NT2/D1 (cell line): Measurements from ENCODE around the gene TAGAP.

Source experiments
- DNase-seq: peaks from one replicate; pipeline ENCODE4 v3.0.0-alpha.2; 2011; ENCODE audit warnings: low read depth, low spot score
- H3K27me3 ChIP-seq: 2 replicates; pipeline ENCODE4 v1.6.0; 2011; ENCODE audit warnings: mild to moderate bottlenecking; ENCODE audit not compliant: insufficient read length, insufficient read depth
- H3K36me3 ChIP-seq: 2 replicates; pipeline ENCODE4 v1.6.1; 2011; ENCODE audit warnings: mild to moderate bottlenecking, low read length, mixed read lengths; ENCODE audit not compliant: insufficient read depth, insufficient read length
- H3K4me1 ChIP-seq: 2 replicates; pipeline ENCODE4 v1.5.1; 2011; ENCODE audit not compliant: insufficient read depth, insufficient read length
- H3K4me3 ChIP-seq: 2 replicates; pipeline ENCODE4 v1.5.1; 2011; ENCODE audit warnings: low read depth; ENCODE audit not compliant: insufficient read length
- H3K9ac ChIP-seq: 2 replicates; pipeline ENCODE4 v1.6.0; 2011; ENCODE audit warnings: low read depth; ENCODE audit not compliant: insufficient read length
- H3K9me3 ChIP-seq: 2 replicates; pipeline ENCODE4 v1.5.1; 2011; ENCODE audit warnings: mild to moderate bottlenecking, low read length; ENCODE audit not compliant: insufficient read depth
- SUZ12 ChIP-seq: IDR thresholded peaks from 2 replicates; pipeline ENCODE4 v1.6.1; 2011; ENCODE audit not compliant: insufficient read length, insufficient read depth; ENCODE audit errors: extremely low read depth
- YY1 ChIP-seq: IDR thresholded peaks from 2 replicates; pipeline ENCODE4 v1.6.1; 2011; ENCODE audit not compliant: insufficient read length, insufficient read depth
- ZNF274 ChIP-seq: IDR thresholded peaks from 2 replicates; pipeline ENCODE4 v1.6.1; 2011; ENCODE audit warnings: mild to moderate bottlenecking, low read depth, low read length

TAGAP gene

DNA sequence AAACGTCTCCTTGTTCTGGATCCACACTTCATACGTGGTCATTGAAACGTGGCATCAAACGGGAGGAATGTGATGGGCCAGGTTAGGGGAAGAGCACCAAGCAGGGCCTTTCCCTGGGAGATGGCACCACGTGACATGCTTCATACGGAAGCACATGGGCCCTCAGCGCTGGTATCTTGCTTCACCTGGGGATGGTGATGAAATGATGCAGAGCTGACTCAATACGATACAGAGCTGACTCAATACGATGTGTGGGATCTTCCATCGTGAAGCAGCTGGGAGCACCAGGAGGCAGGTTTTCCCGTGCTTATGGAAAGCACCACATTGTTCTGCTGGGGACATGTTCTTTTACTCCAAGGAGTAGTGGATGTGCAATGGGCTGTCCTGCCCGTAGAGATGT lies 22.5 kb upstream of the TAGAP start:
- Histone ChIP-seq H3K4me3 (no peak overlapping the region), H3K9ac (no peak overlapping the region), H3K36me3 (no peaks in the 10 kb centered on the region), H3K4me1 (no peaks in the 10 kb centered on the region), H3K27me3 (no peaks in the 10 kb centered on the region), H3K9me3 (no peaks in the 10 kb centered on the region)
- no peak for DNase-seq
- TF ChIP-seq ZNF274 (no peak), SUZ12 (no peak), YY1 (no peak)

DNA sequence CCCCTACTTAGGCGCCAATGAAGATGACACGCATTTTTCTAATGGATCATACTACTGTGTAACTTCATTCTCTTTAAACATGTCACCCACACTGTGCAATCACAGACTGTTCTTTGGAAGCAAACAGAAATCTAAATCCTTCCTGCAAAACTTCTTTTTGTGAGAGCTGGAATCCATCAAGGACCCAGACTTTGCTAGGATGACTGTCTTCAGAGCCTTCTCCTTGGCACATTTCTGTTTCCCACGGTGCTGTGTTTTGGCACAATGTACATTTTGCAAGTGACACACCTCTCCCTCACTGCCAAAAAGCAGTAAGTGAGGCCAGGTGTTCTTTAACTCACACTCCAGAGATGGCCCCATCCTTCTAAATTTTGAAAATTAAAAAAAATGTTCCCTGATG lies 21.7 kb upstream of the TAGAP start:
- no peak for TF ChIP-seq SUZ12
- no peak for TF ChIP-seq ZNF274
- TF ChIP-seq YY1: no peak
- H3K9ac ChIP-seq: no peak overlapping the region
- H3K4me3 ChIP-seq: no peak overlapping the region
- DNase-seq: no peak
- no peaks in the 10 kb centered on the region for H3K9me3 ChIP-seq
- no peaks in the 10 kb centered on the region for H3K27me3 ChIP-seq
- H3K4me1 ChIP-seq: no peaks in the 10 kb centered on the region
- H3K36me3 ChIP-seq: no peaks in the 10 kb centered on the region

- Histone ChIP-seq H3K27me3 (no peaks in the 10 kb centered on the region), H3K9ac (no peak overlapping the region), H3K9me3 (no peaks in the 10 kb centered on the region), H3K36me3 (no peaks in the 10 kb centered on the region), H3K4me1 (no peaks in the 10 kb centered on the region), H3K4me3 (no peak overlapping the region)
- TF ChIP-seq ZNF274 (no peak), SUZ12 (no peak), YY1 (no peak)
- DNase-seq: no peak
These were observed 21.1 kb upstream of the TAGAP start for GRCh38 chr6:159065759-159066329.

DNA sequence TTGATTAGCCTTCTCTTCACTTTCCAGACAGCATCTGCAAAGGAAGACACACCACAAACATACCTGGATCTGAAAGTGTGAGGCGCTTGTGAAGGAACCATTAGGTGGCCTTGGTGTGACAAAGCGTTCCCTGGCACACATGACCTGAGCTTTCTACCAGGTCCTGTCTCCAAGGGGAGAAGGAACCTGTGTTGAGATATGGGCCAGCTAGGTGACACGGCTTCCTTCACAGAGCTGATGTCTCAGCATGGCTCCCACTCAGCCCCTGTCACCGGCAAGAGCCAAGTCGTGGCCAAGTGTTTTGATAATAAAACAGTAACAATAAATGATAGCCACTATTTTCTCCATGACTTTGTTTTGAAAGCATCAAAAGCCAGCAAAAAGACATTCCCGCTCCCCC lies 20.3 kb upstream of the TAGAP start:
- Histone ChIP-seq H3K9me3 (no peaks in the 10 kb centered on the region), H3K36me3 (no peaks in the 10 kb centered on the region), H3K4me3 (no peak overlapping the region), H3K4me1 (no peaks in the 10 kb centered on the region), H3K9ac (no peak overlapping the region), H3K27me3 (no peaks in the 10 kb centered on the region)
- DNase-seq: no peak
- TF ChIP-seq YY1: no peak
- no peak for TF ChIP-seq SUZ12
- no peak for TF ChIP-seq ZNF274

GRCh38 chr6:159064477-159064876 lies 19.7 kb upstream of the TAGAP start:
- H3K36me3 ChIP-seq: no peaks in the 10 kb centered on the region

DNA sequence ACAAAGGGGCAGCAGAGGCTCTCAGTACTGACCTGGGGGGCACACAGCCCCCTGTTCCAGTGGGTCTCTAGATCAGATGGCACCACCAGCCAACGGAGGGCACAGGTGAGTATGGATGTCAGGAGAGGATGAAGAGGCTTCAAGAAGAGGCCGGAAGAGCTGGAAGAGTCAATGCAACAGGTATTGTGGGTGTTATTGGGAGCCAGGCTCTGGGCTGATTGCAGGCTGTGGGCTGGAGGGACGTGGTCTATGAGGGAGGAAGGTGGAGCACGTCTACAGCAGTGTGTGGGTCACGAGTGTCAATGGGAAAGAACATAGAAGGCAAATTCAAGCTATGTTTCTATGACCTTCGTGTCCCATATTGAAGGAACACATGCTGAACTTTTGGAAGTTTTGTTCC lies 18.8 kb upstream of the TAGAP start:
- no peak for TF ChIP-seq ZNF274
- TF ChIP-seq YY1: no peak
- no peak for TF ChIP-seq SUZ12
- H3K9me3 ChIP-seq: no peaks in the 10 kb centered on the region
- no peak overlapping the region for H3K9ac ChIP-seq
- H3K27me3 ChIP-seq: no peaks in the 10 kb centered on the region
- no peaks in the 10 kb centered on the region for H3K4me1 ChIP-seq
- no peak for DNase-seq
- no peak overlapping the region for H3K4me3 ChIP-seq
- no peaks in the 10 kb centered on the region for H3K36me3 ChIP-seq

More at GRCh38 chr6:159064477-159064876, 19.7 kb upstream of the TAGAP start:
- DNase-seq: no peak
- Histone ChIP-seq H3K9me3 (no peaks in the 10 kb centered on the region), H3K9ac (no peak overlapping the region), H3K4me1 (no peaks in the 10 kb centered on the region), H3K4me3 (no peak overlapping the region), H3K27me3 (no peaks in the 10 kb centered on the region)
- no peak for TF ChIP-seq YY1
- no peak for TF ChIP-seq SUZ12
- no peak for TF ChIP-seq ZNF274

DNA sequence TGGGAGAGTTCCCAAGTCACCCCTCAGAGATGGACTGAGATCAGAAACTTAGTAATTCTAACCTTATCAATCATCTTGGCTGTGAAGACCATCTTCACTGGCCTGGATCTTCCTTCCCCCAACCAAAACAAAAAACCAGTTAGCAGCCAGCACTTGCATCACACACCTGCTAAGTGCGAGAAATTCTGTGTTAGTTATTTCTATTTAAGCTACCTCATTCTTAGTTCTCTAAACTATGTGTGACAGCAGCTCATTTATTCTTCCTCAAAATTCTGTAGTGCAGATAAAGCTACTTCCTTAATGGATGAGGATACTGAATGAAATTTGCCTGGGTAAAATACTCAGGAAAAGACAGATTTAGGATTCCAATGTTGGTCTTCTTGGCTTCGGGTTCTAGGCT lies 18.2 kb upstream of the TAGAP start:
- Histone ChIP-seq H3K4me3 (no peak overlapping the region), H3K4me1 (no peaks in the 10 kb centered on the region), H3K36me3 (no peaks in the 10 kb centered on the region), H3K9ac (no peak overlapping the region), H3K27me3 (no peaks in the 10 kb centered on the region), H3K9me3 (no peaks in the 10 kb centered on the region)
- no peak for DNase-seq
- TF ChIP-seq SUZ12 (no peak), ZNF274 (no peak), YY1 (no peak)

GRCh38 chr6:159062564-159062945 lies 17.8 kb upstream of the TAGAP start:
- Histone ChIP-seq H3K27me3 (no peaks in the 10 kb centered on the region), H3K4me1 (no peaks in the 10 kb centered on the region), H3K4me3 (no peak overlapping the region)

More at GRCh38 chr6:159062564-159062945, 17.8 kb upstream of the TAGAP start:
- no peaks in the 10 kb centered on the region for H3K36me3 ChIP-seq
- H3K9me3 ChIP-seq: no peaks in the 10 kb centered on the region
- TF ChIP-seq SUZ12: no peak
- TF ChIP-seq ZNF274: no peak
- no peak for TF ChIP-seq YY1
- no peak for DNase-seq
- H3K9ac ChIP-seq: no peak overlapping the region
